Brain pericyte (primary cell): ENCODE results near the gene SH2B2.
"Not testable (repeated sequence)": the region's sequence is repeated elsewhere in the genome, so short reads cannot be mapped to it uniquely, and the experiment has no call there.

Source experiments
- DNase-seq: peaks from one replicate; pipeline ENCODE4 v3.0.0-alpha.2; 2012; ENCODE audit warnings: low read depth, low spot score

Gene SH2B2

GRCh38 chr7:102305414-102306268, 19.0 kb downstream of the SH2B2 start:
- no peak for DNase-seq

- DNase-seq, result peak; percentile 88
Measured at GRCh38 chr7:102306916-102307677, 20.4 kb downstream of the SH2B2 start.

GRCh38 chr7:102310414-102310815, 23.7 kb downstream of the SH2B2 start:
- no peak for DNase-seq

- no peak for DNase-seq
Measured at GRCh38 chr7:102312317-102312716, 25.6 kb downstream of the SH2B2 start.

GRCh38 chr7:102313997-102314780, 27.5 kb downstream of the SH2B2 start:
- no peak for DNase-seq

- no peak for DNase-seq
Measured at GRCh38 chr7:102317231-102318059, 30.8 kb downstream of the SH2B2 start.

GRCh38 chr7:102318482-102318971, 31.9 kb downstream of the SH2B2 start:
- peak; percentile 31 for DNase-seq

GRCh38 chr7:102319671-102320070, 33.0 kb downstream of the SH2B2 start:
- DNase-seq, result no peak

- no peak for DNase-seq
Measured at GRCh38 chr7:102320181-102320580, 33.5 kb downstream of the SH2B2 start.

- no peak for DNase-seq
Measured at GRCh38 chr7:102320601-102321350, 34.1 kb downstream of the SH2B2 start.

GRCh38 chr7:102321351-102322201, 34.9 kb downstream of the SH2B2 start:
- DNase-seq, result no peak

- DNase-seq, result no peak
Measured at GRCh38 chr7:102322202-102322715, 35.6 kb downstream of the SH2B2 start.

- no peak for DNase-seq
Measured at GRCh38 chr7:102323914-102324195, 37.2 kb downstream of the SH2B2 start.

- not testable (repeated sequence) for DNase-seq
Measured at GRCh38 chr7:102325106-102325505, 38.4 kb downstream of the SH2B2 start.

GRCh38 chr7:102326157-102326889, 39.7 kb downstream of the SH2B2 start:
- no peak for DNase-seq

- not testable (repeated sequence) for DNase-seq
Measured at GRCh38 chr7:102327183-102327582, 40.5 kb downstream of the SH2B2 start.

GRCh38 chr7:102328863-102329262, 42.2 kb downstream of the SH2B2 start:
- not testable (repeated sequence) for DNase-seq

GRCh38 chr7:102329366-102329765, 42.7 kb downstream of the SH2B2 start:
- not testable (repeated sequence) for DNase-seq
